NK-92 treated with Interleukin-12 subunit alpha and Interleukin-12 subunit beta, amount 100 ng/mL, for 24 hours (cell line): ENCODE results near the gene TBC1D9B.
"Not testable (repeated sequence)": the region's sequence is repeated elsewhere in the genome, so short reads cannot be mapped to it uniquely, and the experiment has no call there.

Experiments used
- DNase-seq: peaks from one replicate; lab custom pipeline; 2025; lab: John Stamatoyannopoulos, UW

The TBC1D9B gene

DNA sequence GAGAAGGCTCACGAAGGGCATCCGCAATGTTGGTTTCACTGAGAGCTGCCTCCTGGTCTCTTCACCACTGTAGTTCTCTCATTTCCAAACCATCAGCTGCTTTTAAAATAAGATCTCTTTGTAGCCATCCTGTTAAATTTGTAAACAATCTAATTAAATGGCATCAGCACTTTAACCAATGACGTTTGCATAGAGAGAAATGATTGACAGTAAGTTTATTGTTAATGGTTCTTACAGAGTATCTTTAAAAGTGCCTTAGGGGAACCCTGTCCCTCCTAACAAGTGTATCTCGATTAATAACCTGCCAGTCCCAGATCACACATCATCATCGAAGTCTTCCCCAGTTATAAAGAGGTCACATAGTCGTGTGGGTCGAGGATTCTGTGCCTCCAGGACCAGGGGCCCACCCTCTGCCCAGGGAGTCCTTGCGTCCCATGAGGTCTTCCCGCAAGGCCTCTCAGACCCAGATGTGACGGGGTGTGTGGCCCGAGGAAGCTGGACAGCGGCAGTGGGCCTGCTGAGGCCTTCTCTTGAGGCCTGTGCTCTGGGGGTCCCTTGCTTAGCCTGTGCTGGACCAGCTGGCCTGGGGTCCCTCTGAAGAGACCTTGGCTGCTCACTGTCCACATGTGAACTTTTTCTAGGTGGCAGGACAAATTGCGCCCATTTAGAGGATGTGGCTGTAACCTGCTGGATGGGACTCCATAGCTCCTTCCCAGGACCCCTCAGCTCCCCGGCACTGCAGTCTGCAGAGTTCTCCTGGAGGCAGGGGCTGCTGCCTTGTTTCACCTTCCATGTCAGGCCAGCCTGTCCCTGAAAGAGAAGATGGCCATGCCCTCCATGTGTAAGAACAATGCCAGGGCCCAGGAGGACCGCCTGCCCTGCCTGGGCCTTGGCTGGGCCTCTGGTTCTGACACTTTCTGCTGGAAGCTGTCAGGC, 70.4 kb downstream of the TBC1D9B start:
- no peak for DNase-seq

GRCh38 chr5:179836225-179837019, 71.3 kb downstream of the TBC1D9B start:
- DNase-seq, result peak; percentile 44

GRCh38 chr5:179834871-179835270, 72.8 kb downstream of the TBC1D9B start:
- not testable (repeated sequence) for DNase-seq

- DNase-seq, result no peak
Measured at GRCh38 chr5:179834120-179834519, 73.6 kb downstream of the TBC1D9B start.

- DNase-seq, result no peak
Measured at GRCh38 chr5:179833709-179834070, 74.0 kb downstream of the TBC1D9B start.

- no peak for DNase-seq
Measured at GRCh38 chr5:179833056-179833708, 74.5 kb downstream of the TBC1D9B start.

DNA sequence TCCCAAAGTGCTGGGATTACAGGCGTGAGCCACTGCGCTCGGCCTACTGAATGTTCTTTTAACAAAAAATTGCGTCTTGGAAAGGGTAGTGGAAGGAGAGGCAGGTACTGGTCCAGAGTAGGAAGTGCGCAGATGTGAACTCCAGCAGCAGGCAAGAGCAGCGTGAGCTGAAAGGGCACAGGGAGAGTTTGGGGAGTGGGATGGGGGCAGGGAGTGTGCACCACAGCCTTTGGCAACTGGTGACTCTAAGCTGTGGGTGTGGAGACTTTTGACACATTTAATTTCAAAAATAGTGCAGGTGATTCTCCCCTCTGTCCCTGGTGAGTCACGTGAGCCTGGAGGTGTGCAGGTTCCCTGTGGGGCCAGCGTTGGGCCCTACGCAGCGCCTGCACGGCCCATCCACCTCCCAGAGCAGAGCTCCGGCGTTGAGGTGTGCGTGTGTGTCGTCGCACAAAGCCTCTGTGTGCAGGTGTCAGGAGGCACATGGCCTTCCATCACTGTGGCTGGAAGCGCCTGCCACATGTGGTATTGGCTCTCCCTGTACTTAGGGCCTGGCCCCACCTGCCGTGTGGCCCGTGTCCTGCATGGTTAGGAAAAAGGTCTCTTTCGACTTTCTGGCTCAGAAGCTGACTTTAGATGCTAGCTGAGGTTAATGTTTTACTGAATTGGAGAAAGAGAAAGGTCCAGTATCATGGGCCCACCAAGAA, 75.5 kb downstream of the TBC1D9B start:
- no peak for DNase-seq

GRCh38 chr5:179830818-179831468, 76.8 kb downstream of the TBC1D9B start:
- no peak for DNase-seq

- no peak for DNase-seq
Measured at GRCh38 chr5:179829732-179830435, 77.8 kb downstream of the TBC1D9B start.

- no peak for DNase-seq
Measured at GRCh38 chr5:179828756-179829421, 78.8 kb downstream of the TBC1D9B start.

DNA sequence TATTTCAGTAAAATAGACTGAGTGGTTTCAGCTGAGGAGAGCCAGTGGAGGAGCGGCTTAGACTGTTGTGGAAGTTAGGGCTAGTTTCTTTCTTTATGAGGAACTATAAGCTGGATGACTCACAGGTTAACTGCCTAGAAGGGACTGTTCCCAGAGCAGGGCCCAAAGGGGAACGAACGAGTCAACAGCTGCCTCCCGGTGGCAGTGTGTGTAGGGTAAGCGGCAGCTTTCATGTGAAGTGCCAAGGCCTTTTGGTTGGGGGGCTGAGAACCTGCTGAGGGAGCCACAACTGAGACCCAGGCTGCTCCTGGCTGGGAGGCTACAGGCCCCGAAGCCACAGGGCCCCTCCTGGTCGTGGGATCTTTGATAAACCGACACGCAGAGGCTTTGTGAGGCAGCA, 80.0 kb downstream of the TBC1D9B start:
- no peak for DNase-seq

DNA sequence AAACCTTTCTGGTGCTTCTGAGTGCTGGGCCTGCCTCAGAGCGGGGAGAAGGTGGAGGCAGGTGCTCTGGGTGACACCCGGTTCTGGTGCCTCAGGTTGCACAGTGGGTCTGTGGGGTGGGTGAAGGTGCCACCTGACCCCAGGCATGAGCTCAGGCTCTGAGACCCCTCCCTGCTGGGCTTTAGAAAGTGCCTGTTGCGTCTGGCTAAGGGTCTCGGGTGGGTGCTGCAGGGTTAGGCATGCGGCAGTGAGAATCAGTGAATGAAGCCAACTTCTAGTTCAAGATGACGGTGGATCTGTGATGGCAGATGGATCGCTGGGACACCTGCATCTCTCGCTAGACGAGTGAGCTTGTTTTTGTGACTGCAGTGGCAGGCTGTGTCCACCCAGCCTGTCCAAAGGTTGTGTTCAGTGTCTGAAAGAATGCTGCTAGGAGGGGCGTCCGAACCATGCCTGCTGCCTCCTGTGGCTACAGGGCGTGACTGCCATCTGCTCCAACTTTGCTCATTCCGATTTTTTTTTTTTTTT, 82.0 kb downstream of the TBC1D9B start:
- no peak for DNase-seq

DNA sequence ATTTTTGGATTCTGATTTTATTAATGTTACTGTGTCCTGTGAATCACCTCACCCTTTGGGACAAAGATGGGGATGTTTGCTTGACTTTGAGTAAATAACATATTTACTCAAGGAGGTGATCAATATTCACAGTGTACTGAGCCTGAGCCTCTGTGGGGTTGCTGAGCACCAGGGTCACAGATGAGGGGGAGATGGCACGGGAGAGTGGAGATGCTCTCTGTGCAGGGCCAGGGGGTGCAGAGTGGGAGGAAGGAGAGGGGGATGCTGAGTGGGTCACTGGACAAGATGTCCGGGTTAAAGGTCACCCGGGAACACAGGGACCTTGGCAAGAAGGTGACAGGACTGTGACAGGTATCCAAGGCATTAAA, 83.0 kb downstream of the TBC1D9B start:
- DNase-seq, result no peak

DNA sequence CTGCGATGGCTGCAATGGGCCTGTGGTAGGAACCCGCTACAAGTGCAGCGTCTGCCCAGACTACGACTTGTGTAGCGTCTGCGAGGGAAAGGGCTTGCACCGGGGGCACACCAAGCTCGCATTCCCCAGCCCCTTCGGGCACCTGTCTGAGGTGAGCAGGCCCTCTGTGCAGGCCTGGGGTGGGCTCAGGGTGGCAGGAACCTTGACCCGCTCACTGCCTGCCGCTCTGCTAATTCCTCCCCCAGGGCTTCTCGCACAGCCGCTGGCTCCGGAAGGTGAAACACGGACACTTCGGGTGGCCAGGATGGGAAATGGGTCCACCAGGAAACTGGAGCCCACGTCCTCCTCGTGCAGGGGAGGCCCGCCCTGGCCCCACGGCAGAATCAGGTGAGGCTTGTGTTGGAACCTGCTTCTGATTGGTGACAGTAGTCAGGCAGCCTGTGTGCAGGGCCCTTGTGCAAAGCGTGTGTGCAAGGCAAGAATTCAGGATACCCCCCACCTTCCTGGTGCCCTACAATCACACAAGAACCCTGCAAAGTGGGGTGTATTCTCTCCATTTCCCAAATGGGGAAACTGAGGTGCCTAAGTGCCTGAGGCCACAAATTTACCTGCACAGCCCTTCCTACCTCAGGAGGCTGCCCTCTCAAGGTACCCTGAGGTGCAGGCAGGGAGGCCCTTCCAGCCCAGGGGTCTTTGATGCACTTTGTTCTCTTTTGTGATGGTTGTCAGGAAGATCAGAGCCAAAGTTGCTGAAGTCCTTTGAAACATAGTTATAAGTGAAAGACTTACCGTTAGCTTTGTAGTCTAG, 83.6 kb downstream of the TBC1D9B start:
- DNase-seq, result no peak

DNA sequence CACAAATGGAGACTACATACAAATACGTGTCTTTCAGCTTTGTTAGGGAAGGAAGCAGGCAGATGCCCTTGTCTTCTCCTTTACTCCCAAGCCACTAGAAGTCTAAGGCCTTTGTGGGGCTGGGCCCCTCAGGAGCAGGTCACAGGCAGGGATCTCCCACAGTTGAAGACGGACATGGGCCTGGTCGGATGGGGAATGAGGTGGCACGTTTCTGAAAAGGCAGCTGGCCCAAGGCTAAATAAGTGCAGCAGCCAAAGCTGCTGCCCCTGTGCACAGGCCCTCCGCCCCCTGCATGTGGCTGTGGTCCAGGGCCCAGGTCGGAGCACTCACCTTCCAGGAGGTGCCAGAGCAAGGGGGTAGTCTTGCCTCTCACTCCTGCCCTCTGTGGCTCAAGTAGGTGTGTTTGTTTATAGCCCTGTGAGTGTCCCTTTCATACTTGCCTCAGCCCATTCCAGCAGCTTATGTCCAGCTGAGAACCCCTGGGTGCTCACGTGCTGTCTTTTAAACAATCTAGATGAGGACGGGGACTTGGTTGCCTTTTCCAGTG, 85.2 kb downstream of the TBC1D9B start:
- no peak for DNase-seq

DNA sequence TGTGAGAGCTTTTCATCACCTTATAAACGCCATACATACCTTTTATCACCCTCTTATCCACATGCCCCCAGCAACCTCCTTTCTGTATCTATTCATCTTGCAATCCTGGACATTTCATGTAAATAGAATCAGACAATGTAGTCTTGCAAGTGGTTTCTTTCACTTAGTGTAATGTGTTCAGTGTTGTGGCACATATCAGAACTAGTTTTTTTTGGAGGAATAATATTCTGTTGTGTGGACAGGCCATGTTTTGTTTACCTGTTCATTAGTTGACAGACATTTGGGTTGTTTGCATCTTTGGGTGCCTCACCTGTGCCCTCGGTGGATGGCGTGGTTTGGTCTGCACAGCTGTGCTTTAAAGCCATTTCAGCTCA, 85.7 kb downstream of the TBC1D9B start:
- no peak for DNase-seq

- peak; percentile 87 for DNase-seq
Measured at GRCh38 chr5:179821298-179822058, 86.2 kb downstream of the TBC1D9B start.
